Measurements from ENCODE around the gene DNMT3A. TPM values are rescaled to one million over a fixed set of nuclear protein-coding genes. Genes with fewer than 3 reads are reported as not detected.

The DNMT3A gene
- total RNA-seq: 12.1 and 14.1 TPM in 2 replicates

DNA sequence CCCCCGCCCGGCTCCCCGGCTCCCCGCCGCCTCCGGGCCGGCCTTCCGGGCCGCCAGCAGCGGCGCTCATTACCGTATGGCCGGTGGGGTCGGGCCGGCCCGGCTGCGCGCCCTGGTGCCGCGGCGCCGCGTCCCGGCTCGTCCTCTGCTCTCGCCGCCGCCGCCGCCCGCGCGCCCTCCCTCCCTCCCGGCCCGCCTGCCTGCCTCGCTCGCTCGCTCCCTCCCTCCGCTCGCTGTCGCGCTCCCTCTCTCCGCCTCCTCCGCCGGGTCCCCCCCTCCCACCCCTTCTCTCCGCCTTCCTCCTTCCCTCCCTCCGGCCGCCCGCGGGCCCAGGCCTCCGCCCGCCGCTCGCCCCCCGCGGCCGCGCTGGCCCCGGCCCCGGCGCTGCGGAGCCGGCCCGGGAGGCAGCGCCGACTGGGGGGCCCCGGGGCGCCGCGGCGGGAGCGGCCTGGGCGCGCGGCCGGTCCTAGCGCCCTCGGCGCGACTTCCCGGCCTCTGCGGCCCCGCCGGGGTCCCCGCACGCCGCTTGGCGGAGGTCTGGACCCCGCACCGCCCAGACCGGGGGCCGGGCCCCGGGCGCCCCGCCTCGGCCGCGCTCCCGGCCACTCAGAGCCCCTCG lies at the start of gene DNMT3A:
Gene DNMT3A (minus strand): TSS at position 173 of the 619 bp plus-strand sequence. CDS start 27,941 bp downstream, outside the sequence.

Other genes with a start within 250 kb of the DNMT3A start
- 1.1 and 1.7 TPM in 2 replicates for gene POMC, start 173.3 kb downstream of the DNMT3A start, total RNA-seq

Data from uterine smooth muscle cell (primary cell).